HTERT RPE-1 (cell line): Measurements from ENCODE around the gene S100A16.

Experiments used
- in situ Hi-C: fragments of 300-500 bp; cut with MboI; formaldehyde crosslinking; loops from 4 replicates; pipeline ENCODE4 v1.14.3; 2020; ENCODE audit warnings: low sequenced_read_pairs

Gene S100A16

DNA sequence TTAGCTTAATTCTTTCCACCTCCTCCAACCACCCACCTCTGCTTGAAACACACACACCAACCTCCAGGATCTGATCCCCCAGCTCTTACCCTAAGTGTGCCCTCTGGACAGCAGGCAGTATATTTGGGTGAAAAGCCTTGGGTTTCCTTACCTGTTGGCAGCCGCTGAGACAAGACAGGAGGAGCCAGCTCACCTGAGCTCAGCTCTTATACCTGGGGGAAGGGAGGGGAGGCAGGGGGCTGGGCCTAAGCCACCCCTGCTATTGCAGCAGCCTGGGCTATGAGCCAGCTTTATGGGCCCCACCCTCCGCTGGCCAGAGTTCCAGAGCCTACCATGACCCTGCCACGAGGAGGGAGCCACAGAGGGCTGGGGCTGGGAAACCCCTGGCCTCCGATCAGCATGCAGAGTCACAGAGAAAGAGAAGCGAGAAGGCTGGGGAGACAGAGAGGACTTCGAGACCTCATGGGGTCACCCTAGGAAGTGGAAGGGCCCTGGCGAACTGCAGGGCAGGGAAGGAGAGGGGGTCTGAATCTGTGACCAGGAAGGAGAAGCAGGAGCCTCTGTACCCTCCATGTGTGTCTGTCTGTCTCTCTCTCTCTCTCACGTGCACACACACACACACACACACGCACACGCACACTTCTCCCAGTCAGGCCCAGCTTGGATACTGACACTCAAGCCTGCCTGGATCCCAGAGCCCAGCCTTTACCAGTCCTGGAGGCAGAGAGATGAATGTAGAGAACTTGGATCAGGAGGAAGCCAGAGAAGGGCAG lies 3.4 kb upstream of the S100A16 start, which contains the start of gene S100A14:
TSS of gene S100A14 (minus strand) at position 182 of the 773 bp plus-strand sequence. CDS start 467 bp downstream, outside the sequence.
- in situ Hi-C loops, result no loop called here

DNA sequence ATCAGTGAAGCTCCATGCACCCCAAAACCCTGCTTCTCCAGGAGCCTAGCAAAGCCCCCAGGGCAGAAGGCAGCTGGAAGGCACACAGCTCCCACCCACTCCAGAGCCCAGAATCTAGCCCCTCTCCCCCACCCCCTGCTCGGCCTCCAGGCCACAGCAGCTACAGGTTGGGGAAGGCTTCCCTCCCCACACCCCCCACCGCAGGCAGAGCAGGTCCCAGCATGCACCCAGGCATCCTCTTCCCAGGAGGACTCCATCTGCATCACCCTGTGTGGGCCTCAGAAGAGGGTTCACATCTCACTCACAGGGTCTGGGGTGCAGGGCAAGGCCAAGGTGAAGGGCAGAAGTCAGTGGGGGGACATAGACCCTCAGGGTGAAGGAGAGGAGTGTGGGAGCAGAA lies 2.5 kb upstream of the S100A16 start:
- in situ Hi-C loops, result no loop called here

DNA sequence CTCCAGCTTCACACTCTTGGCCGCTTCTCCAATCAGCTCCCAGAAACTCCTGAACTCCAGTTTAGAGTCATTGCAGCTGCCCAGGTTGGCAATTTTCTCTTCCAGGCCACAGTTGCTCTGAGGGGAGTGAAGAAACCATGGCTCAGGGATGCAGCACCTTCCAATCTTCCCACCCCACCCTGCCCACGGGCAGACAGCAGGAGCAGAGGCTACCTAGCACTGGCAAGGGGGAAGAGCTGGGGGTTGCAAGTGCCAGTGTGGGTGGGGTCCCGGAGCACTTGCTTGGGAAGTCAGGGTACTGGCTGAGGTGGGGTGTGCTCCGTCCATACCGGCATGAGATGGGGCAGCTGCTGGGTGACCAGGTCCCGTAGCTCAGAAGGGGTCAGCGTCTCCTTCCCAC lies 2.0 kb upstream of the S100A16 start:
- in situ Hi-C loops, result no loop called here

DNA sequence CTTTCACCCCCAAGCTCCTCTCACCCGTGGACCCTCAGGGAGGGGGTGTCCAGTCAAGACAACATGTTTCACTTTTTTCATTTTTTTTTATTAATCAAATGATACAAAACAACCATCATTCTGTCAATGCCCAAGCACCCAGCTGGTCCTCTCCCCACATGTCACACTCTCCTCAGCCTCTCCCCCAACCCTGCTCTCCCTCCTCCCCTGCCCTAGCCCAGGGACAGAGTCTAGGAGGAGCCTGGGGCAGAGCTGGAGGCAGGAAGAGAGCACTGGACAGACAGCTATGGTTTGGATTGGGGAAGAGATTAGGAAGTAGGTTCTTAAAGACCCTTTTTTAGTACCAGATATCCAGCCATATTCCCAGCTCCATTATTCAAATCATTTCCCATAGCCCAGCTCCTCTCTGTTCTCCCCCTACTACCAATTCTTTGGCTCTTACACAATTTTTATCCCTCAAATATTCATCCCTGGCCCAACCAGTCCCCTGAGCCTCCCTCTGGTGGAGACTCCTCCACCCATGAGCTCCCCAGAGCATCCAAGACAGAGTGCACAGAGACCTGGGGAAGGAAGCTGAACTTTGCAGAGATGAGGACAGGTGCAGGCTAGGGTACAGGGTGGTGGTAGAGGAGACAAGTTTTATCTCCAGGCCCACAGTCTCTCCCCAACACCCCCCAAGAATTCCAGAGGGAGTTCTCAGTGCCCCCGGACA lies 1.4 kb upstream of the S100A16 start:
- in situ Hi-C loops, result no loop called here

DNA sequence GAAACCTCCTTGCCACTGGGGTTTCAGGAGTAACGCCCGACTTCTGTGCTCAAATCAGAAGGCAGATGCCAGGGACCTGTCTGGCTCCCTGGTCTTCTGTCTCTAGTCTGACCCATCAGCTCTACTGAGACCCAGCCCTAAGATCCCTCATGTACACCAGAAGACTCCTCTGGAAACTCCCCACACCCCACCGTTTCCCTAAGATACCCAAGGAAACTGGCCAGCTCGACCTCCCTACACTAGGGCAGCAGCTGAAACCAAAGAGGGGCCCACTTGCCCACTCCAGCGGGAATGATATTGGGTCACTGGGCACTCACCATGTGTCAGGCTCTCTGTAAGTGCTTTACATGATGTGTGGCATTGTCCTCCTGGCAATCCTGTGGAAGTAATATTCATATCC lies 469 bp upstream of the S100A16 start:
- in situ Hi-C loops, result no loop called here

DNA sequence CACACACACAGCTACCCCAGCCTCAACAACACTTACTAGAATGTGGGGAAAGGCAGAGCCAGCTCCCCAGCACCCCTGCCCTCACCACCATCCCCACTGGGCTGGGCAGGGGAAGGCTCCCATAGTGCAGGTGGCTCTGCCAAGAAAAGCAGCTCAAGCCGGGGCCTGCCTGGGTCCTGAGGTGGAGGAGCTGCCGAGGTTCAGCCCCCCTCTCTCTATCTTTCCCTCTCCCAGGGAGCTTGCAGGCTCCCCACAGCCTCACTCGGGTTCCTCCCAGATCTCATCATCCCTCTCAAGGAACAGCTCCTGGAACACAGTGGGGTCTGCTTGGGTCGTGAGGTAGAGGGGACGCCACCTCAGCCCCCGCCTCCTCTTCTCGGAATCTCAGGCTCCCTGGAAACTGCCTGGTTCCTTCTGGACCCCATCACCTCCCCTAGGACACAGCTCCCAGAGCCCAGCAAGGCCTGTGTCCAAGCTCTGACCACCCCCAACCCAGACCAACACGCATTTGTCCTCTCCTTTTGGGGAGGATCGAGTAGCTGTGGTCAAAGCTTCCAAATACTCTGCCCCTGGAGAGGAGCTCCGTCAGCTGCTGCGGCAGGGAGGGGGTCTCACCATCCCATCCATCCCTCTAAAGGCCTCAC lies 704 bp downstream of the S100A16 start:
- in situ Hi-C loops, result no loop called here

DNA sequence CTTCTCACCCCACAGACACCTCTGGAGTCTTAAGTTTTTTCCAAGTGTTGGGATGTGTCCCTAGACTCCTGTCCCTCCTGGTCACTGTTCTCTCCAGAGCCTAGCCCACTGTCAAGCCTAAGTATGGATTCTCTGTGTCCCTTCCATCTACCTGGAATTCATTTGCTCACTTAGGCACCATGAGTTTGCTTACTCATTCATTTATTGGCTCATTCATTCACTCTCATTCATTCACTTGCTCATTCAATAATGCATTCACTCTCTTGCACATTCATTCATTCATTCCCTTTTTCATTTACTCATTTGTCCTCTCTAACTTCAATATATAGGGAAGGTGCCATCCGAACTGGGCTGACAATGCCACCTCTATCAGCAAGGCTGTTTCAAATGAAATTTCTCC lies 1.6 kb downstream of the S100A16 start:
- in situ Hi-C loops, result no loop called here

DNA sequence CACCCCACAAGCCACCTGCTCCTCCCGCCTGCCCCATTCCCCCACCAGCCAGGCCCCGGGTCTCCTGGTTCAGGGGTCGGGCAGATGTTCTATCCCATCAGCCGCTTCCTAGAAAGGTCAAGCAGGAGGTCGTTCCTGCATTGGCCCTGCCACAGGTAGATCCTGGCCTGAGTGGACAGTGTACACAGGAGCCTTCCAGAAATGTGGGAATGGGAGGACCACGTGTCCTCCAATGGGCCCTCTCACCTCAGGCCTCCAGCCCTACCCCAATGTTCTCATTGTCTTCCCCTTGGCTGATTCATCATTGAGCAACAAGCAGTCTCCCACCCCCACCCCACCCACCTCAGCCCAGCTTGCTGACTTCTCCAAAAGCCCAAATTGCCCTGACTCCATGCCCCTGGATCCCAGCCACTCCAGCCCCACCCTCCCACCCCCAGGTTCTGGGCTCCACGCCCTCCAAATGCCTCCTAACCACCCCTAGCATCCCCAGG lies 2.1 kb downstream of the S100A16 start:
- in situ Hi-C loops, result no loop called here

DNA sequence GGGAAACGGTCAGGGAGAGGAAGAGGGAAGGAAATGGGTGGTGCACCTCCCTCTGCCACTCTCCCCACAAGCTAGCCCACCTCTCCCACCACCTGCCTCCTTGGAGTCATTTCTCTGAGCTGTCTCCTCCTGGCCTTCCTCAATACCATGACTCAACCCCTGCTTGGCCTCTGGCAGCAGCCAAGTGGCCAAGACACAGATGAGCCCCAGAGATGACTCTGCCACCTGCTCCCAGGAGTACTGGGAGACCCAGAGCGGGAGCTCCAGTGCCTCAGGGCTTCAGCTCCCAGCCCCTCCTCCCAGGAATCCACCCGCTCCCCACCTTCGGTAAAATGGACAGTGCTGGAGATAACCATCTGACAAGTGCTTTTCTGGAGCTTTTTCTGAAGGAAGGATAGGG lies 2.6 kb downstream of the S100A16 start:
- in situ Hi-C loops, result no loop called here

DNA sequence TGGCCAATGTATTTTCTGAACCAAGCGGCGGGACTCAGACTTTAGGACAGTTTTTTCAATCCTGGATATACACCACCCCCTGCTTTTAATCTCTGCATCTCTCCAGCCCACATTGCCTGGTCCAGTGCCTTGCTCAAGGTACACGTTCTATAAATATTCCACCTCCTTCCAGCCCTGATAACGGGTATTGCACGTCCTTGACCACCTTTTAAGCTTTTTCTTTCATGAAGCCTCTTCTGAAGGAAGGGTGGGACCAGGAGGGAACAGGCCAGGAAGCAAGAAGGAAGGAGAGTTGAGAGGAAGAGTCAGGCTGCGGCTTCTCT lies 3.4 kb downstream of the S100A16 start:
- in situ Hi-C loops, result no loop called here

DNA sequence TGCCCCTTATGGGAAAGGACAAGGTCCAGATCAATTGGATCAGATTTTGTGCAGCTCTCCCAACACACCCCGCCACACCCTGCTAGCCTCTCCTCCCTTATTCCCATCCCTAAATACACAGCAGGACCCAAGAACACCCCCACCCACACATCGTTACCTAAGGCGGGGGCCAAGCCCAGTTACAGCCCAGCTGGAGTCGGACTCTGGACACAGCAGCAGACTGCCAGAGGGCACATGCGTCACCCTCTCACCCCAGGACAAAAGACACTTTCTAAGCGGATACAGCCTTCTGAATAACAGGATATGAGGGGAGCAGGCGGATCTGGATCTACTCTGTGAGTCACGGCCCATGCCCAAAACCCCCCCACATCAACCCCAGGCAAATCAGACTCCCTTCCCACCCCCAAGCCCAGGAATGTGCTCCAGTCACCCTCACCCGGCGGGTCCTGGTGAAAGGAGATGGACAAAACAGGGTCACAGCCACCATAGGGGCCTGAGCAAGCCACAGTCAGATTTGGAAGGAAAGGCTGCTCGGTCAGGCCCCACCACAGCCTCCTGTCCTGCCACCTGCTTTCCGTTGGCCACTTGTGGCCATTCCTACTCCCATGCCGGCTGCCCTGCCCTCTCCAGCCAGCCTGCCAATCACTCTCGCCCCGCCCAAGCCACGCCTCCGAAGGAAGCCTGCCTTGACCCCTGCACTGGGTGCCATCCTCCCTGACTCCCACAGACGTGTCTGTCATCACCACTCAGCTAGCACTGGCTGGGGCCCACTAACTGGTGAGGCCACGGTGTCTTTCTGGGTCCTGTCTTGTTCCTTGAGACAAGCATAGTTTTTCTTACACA lies 4.0 kb downstream of the S100A16 start:
- in situ Hi-C loops, result no loop called here

DNA sequence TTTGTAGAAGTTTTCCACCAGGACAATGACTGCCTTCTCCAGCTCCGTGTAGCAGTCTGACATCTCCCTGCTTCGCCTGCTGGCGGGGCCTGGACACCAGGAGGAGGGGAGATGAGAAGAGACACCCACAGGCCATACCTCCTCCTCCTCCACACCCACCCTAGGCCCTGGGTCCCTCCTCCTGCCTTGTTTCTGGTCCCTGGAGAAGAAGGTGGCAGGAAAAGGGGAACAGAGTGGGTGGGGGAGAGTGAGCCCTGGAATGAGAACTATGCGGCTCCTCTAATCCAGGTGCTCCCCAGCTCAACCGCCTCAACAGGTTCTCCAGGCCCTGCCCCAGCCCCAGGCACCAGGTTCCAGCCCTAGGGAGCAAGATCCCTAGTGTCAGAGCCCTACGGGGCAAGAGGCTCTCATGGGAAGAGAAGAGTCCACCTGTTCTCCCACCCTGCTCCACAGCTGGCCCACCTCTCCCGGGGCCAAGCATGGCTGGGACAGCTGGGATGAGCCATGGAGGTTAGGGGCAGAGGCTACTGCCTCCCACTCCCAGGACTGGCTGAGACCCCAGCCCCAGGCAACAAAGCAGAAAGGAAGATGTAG lies 4.8 kb downstream of the S100A16 start:
- in situ Hi-C loops, result no loop called here

DNA sequence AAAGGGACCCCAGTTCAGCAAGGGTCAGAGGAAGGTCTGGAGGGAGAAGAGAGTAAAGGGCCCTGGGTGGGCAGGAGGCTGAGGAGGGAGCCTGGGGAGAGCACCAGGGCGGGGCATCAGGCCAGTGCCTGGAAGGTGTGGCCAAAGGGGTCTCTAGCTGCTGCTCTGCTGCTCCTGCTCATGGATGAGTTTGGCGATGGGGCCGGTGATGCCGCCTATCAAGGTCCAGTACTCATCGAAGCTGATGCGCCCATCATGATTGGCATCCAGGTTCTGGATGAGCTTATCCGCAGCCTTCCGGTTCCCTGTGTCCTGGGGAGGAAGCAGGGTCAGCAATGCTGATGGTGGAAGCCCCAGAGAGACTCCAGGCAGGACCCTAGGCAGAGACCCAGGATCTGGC lies 5.6 kb downstream of the S100A16 start:
- in situ Hi-C loops, result no loop called here

DNA sequence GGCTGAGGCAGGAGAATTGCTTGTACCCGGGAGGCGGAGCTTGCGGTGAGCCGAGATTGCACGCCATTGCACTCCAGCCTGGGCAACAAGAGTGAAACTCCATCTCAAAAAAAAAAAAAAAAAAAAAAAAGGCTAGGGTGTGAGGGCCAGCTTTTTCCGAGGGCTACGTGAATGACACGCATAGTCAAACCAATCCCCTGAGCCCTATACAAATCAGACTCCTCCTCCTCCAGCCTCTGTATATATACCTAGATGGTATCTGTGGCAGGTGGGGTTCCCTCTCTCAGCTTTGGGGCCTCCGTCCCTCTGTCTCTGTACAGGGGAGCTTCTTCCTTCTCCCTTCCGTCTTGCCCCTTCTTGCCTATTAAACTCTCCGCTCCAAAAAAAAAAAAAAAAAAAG lies 6.7 kb downstream of the S100A16 start:
- in situ Hi-C loops, result no loop called here

DNA sequence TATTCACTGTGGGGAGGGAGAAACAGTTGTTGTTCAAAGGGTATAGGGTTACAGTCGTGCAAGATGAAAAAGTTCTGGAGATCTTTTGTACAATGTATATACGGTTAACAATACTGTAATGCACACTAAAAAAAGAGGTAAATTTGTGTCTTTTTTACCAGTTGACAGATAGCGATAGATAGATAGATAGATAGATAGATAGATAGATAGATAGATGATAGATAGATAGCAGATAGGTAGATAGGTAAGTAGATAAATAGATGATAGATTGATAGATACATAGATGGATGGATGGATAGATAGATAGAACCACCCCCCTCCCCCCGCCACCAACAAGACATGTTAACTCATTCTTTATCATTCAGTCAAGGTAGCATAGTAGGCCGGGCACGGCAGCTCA lies 10.2 kb downstream of the S100A16 start:
- in situ Hi-C loops, result no loop called here

DNA sequence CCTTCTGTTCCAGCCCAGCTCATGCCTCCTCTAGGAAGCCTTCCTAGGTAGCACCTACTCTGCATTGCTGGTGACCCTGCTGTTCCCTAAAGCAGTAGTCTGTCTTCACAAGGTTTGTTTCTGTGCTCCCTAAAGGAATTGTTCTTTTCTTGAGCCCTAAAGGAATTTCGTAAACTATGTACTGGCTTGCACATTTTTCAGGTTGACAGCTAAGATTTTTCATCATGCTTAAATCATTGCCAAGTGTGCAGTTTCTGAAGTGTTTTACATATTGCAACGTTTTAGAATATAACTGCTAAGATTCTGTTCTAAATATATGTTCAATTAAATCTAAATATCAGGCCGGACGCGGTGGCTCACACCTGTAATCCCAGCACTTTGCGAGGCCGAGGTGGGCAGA lies 13.1 kb downstream of the S100A16 start:
- in situ Hi-C loops, result no loop called here

DNA sequence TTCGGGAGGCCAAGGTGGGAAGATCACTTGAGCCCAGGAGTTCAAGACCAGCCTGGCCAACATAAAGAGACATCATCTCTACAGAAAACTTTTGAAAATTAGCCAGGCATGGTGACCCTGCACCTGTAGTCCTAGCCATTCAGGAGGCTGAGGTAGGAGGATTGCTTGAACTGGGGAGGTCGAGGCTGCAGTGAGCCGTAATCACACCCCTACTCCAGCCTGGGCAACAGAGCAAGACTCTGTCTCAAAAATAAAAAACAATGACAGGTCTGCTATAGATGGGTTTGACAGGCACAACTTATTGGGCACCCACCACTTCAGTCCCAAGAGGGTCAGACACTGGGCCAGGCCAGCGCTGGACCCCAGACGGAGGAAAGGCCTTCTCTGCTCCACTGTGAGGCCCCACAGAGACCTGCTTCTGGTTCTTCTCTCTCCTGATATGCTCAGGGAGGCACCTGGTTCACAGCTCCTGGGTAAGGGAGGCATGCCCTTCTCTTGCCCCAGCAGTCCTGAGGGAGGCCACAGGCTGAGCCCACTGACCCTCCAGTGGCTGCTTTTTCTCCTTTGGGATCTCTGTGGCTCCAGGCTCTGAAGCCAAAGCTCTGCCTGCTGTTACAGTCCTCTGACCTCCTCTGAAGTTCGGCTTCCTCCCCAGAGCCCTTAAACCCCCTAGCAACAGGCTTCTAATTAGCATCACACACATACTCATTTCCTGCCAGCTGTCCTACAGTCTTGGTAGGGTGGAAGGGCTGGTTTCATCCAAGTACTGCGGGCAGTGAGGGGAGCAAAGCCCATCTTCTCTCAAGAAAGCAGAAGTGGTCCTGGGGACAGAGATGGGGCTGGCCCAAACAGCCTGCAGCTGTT lies 14.4 kb downstream of the S100A16 start:
- in situ Hi-C loops, result no loop called here

DNA sequence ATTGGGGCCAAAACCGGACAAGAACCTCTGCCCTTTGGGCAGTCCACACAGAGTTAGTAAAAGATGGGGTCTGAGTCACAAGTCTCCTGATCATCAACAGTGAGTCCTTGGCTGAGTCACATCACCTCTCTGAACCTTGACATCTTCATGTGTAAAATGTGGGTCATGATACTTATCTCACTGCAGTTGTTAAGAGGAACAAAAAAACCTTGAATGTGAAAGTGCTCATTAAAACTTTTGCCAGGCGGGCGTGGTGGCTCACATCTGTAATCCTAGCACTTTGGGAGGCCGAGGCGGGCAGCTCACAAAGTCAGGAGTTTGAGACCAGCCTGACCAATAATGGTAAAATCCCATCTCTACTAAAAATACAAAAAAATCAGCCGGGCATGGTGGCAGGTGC lies 15.7 kb downstream of the S100A16 start:
- in situ Hi-C loops, result no loop called here

DNA sequence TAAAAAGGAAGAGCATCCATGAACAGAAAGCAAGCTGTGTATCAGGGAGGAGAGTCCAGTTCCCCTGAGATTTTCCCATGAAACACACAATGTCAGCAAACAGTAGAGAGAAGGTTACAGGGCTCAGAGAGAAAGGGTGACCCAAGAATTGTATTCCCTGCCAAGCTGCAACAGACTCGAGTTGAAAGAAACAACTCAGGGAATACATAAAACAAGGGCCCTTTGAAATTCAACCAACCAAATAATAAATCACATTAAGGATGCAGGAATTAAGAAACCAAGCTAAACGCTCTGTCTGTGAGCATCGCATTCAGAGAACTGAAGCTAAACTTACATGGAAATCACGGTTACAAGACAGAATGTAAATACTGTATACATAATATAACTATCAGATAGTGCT lies 20.2 kb downstream of the S100A16 start:
- in situ Hi-C loops, result no loop called here

DNA sequence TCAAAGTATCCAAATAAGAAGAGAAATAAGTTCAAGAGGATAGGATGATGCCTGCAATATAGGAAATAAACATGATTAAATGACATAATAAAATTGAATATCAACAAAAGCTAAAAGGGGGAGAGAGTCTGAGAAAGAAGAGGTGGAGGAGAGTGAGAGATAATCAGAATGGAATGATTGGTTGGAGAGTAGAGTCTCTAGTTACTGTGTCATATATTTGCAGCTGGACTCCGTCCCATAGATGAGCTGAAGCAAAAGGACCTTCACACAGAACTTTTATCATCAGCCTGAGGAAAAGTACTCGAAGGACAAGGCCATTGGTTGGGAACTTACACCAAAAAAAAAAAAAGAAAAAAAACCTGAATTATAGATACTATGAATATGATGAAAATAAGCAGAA lies 24.5 kb downstream of the S100A16 start:
- in situ Hi-C loops, result no loop called here
